Left forelimb (tissue), 1 donor: ENCODE results near the gene REEP3.

Experiments used
- DNase-seq: peaks from one replicate; pipeline ENCODE4 v3.0.0-alpha.2; 2018; ENCODE audit warnings: low spot score

Gene REEP3

DNA sequence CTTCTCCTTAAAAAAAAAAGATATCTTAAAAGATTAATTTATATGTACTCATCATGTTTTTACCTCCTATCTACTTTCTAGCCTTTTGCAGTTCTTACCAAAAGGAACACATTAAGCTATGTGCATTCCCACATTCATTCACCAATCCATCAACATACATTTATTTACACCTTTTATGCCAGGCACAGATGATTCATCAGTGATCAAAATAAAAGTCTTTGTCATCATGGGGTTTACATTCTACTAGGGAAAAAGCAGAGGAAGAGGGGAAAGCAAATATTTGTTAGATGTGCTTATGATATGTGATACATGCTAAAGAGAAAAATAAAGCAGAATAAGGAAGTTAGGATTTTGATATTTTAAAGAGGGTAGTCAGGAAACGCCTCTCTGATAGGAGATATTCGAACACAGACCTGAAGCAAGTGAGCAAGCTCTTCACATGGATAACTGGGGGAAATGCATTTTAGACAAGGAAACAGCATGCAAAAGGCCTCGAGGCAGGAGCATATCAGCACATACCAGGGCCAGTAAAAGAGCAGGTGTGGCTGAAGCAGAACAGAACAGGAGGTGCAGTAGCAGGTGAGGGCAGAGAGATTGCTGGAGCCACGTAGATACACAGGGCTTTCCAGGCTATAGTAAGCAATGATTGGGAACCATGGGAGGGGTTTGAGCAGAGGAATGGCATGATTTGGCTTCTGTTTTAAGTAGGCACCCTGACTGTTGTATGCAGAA is 67.4 kb downstream of the REEP3 start:
- DNase-seq, result no peak

DNA sequence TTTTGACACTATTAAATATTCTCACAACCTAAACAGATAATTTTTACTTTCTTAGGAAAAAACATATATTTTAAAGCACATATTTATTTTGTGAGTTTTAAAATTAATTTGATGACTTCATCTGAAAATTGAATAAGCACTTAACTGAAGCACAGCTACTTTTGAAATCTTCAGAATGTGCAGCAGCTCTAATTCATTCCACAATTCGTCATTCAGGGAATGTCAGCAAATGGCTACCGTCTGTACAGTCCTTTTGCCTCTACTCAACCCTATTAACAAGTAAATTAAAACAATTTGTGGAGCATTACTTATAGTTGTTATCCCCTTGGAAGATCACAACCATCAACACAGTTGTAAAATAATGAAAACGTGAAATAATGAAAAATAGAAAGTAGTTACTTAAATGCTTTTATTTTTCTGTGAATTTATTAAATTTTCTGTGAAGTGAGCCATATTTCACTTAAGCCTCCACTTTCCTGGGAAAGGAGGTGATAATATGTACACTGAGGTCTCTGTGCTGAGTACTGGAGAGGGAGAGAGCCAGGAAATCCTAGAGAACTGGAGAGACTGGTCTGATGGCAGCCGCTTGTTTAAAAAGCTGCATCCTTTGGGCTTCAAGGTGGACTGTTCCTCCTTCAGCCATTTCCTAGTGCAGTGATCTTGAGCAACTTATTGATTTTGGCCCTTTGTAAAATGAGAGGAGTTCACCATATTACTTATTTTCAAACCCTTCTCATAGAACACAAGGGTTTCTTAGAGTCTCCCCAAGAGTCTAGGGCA is 70.6 kb downstream of the REEP3 start:
- DNase-seq, result no peak

DNA sequence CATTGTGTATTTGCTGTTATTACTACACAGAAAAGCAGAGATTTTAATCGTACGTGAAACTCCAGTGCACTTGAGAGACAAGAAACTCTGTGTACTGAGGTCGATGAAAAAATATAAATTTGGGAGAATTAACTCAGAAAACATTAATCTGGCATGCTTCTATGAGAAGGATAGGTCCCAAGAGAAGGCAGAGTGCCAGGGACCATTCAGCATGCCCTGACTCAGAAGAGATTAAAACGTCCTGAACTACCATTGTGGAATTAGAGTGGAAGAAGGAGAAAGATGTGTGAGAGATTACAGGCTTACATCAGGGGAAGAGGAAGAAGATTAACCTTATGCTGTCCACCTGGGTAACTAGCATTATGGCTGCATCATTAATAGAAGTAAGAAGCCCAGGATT is 72.4 kb downstream of the REEP3 start:
- DNase-seq, result no peak

DNA sequence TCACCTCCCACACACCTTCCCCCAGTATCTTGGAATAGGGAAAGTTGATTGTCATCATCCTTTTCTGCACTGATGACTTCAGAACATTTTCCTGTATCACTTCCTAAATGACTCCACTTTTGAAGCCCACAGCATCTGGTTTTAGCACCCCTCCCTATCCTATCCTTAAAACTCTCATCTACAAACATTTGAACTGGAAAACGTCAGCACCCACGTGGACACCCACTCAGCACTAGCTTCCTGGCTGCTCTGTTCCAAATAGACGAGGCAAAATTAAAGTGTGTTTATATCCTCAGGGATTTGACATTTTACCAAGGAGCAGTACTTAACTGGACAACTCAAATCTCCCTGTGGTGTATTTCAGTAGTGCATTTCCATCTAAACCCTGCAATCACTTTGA is 73.9 kb downstream of the REEP3 start:
- DNase-seq, result no peak

DNA sequence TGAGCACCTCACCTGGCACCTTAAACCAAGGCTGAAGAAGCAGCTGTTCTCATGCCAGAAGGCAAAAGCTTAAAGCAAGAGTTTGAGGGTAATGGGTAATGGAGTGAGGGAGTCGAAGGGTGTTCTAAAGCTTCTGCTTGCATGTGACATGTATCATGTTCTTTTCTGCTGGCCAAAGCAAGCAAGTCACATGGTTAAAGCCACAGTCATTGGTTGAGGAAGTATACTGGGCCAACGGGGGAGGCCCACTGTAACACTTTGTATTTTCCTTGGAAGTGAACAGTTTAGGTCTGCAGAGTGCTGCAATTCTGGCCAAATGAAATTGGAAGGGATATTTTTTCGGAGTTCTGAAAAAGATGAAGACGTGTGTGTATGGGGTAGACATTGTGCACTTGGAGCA is 75.7 kb downstream of the REEP3 start:
- no peak for DNase-seq

DNA sequence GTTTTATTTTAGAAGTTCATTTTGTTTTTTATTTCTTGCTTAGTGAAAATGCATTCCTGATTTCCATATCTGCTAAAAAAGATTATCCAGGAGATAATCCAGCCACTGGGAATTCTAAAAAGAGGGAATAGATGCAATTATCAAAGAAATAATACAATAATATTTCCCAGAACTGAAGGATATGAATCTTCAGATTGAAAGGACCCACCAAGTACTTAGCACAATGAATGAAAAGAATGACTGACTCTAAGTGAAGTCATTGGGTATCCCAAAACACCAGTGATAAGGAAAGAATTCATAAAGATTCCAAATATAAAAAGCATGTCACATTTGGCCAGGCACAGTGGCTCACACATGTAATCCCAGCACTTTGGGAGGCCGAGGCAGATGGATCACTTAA is 79.3 kb downstream of the REEP3 start:
- DNase-seq, result no peak

DNA sequence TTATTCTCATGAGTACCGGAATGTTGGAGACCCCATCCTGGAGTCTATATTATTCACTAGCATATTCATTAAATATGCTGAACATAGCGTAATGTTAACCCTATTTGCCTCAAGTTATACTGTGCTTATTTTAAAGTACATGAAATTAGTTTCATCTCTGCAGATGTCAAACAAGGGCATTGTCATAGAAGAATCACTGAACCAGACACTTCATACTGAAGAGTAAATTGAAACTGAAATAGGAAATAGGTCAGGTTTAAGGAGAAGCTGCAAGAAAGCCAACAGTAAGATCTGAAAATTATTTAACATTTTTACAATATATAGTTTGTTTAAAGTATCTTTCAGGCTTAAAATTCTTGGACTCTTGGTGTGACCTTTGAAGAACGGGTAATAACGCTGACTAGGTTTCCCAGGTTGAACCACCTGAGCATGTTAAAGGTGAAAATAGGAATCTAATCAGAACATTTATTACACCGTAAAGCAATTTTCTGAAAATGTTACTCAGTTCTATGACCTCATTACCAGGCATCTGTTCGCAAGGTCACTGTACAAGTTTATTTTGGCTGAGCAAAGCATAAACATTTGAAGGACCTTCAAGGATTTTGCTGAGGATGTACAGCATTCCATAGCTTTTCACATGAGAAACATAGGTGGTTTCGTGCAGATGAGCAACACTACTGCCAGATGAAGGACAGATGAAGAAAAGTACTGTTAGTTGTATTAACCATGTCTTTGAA is 82.7 kb downstream of the REEP3 start:
- no peak for DNase-seq

DNA sequence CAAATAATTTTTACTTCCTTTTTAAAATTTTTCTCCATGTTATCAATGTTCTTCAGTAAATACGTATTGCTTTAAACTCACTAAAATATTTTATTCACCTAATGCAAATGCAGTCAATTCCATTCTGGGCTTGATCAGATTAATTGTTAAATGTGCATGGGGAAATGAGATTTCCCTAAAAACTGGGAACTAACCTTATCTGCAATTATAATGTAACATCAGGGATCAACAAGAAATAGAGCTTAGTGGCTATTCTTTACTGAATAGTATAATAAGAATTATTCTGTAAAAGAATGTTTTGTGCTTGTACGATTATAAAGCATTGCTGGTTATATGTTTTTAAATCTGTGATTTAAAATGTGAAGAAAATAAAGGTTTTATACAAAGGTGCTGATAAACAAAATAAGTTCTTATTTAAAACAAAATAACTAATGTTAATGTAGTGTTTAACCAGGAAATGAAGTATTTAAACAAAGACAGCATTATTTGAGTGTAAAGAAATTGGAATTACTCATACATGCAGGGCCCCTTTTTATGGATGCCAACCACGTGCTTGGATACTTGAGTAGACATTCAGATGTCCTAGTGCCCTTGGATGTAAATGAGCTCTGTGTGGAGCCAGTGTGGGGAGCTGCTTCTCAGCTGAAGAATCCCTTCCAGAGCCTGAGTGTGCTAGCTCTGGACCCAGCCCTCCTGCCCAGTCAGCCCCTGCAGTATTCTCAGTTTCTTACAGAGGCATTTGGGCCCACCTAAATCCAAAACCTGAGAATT is 84.2 kb downstream of the REEP3 start:
- no peak for DNase-seq

DNA sequence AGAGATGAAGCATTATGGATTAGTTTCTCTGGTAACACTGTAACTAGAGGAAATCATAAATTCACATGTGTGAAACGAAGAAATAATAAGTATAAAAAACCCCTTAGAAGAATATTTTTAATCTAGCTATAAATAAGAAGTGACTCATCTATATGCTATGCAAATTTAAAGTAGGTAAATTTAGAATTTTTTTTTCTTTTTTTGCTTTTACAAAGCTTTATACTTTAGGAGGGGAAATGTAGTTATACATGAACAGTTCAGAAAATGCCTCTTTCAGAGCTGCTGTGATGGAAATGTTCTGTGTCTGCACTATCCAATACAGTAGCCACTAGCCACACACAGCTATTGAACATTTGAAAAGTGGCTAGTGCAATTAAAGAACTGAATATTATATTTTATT is 87.3 kb downstream of the REEP3 start:
- DNase-seq, result no peak

DNA sequence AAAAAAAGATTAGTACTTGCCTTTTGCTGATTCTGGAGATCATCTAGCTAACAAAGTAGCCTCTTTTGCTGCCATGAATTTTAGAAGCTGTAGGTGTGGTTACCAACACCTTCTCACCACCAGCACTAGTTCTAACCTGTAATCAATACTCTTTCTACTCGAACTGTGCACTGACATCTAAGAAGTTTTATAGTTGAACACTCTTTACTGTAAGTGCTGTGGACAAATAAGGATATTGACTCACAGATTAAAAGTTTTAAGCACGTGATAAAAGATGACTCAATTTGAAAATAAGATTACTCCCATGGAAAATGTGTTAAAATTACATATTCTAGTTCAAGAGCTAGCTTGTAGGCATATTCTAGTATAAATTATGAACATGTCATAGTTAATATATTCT is 89.9 kb downstream of the REEP3 start:
- no peak for DNase-seq

DNA sequence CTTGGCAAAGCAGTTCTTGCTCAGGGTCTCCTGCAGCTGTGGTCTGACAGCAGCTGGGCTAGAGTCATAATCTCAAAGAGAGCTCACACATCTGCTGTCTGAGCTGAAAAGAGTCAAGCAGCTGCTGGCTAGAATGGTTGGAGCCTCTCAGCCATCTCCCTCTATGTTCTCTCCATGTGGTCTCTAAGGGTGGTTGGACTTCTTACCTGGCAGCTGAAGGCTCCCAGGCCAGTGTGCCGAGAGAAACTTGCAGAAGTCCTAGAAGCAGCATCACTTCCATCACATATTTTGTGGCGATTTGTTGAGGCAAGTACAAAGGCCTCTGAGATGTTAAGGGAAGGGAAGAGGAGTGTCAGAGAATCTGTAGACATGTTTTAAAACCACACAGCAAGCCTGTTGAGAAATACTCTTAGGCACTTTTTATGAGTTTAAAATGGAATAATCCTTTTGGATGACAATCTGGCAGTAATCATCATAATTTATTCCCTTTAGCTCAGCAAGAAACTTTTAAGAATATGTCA is 93.2 kb downstream of the REEP3 start:
- DNase-seq, result peak; percentile 68

DNA sequence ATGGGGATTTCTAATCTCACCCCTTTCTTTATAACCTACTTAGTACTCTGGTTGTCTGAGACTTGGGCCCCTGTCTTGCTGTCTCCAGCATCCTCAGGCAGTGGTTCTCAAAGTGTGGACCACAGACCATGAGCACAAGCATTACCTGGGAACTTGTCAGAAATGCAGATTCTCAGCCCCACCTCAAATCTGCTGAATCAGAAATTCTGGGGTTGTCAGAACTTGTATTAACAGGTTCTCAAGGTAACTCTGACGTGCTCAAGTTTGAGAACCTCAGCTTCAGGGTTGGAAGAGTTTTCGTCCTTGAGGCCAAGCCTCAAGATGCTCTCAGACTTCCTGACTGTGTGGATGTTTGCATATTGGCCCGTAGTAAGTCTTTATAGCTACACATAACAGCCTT is 97.4 kb downstream of the REEP3 start:
- no peak for DNase-seq

DNA sequence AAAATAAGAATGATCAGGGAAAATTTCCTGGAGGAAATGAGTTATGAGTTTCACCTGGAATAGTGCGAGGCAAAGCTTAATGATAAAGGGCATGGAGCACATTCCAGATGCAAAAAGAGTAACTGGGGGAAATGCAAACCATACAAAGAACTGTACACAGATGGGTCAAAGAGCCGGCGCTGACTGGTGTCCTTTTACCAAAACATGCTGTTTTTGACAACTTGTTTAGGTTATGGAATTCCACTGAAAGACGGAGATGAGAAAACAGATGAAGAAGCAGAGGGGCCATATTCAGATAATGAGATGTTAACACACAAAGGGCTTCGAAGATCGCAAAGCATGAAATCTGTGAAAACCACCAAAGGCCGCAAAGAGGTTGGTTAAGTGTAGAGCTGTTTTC is 98.2 kb downstream of the REEP3 start:
- no peak for DNase-seq

DNA sequence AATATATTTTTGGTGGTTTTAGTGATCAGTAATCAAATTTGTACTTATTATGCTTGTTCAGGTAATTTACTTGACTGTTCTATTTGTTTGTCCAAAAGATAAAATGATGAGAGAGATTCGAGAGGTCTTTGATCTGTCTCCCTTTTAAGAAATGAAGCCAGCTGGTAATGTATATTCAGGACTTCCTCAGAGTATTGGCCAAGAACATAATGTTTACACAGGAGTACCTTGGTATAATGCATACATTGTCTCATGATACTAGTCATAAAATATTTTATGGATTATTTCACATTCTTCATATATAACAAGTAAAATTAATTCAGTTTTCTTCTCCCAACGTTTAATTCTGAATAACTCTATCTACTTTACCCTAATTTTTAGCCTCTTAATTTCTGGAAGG is 100.9 kb downstream of the REEP3 start:
- DNase-seq, result no peak

DNA sequence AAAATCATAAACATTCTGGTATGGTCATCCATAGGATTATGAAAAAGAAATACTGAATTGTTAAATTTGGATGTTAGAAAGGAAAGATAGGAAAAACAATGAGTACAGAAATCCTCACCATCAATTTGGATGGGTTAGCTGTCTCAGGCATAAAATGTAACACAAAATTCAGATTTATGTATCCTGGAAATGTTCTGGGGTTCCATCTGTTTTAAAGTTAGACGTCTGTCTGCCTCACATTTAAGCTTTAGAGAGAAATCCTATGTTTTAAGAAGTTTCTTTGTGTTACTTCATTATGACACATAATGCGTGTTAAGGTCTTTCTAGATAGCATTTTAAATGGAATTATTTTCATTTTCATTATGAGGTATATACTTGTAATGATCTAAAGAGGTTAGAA is 103.5 kb downstream of the REEP3 start:
- DNase-seq, result no peak

DNA sequence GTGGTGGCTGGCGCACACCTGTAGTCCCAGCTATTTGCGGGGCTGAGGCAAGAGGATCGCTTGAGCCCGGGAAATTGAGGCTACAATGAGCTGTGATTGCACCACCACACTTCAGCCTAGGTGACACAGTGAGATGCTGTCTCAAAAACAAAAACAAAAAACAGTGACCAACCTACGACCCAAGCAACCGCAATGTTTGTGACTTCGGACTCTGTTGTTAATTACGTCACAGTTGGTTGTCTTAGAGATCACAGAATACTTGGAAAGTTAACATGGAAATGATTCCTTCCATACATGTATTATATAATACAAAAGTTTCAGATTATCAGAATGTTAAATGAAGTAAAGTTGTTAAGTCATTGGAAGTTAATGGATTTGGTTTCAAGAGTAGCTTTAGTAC is 106.2 kb downstream of the REEP3 start:
- DNase-seq, result no peak

DNA sequence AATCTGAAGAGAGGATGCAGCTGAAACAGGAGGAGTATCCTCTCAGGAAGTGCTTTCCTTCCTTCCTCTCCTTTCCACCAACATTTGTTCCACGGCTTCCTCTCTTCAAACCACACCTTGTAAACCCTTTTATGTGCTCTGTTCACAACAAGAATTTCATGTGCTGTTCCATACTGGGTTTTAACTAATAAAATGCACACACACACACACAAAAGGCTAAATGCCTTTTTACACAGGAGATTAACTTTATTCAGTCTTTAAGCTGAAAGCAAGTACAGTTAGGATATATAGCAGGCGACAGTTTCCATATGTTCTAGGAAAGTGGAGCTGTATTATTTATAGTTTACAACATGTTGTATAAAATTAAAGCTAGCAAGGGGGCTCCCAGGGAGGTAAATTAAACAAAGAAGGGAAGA is 106.7 kb downstream of the REEP3 start:
- DNase-seq, result no peak

DNA sequence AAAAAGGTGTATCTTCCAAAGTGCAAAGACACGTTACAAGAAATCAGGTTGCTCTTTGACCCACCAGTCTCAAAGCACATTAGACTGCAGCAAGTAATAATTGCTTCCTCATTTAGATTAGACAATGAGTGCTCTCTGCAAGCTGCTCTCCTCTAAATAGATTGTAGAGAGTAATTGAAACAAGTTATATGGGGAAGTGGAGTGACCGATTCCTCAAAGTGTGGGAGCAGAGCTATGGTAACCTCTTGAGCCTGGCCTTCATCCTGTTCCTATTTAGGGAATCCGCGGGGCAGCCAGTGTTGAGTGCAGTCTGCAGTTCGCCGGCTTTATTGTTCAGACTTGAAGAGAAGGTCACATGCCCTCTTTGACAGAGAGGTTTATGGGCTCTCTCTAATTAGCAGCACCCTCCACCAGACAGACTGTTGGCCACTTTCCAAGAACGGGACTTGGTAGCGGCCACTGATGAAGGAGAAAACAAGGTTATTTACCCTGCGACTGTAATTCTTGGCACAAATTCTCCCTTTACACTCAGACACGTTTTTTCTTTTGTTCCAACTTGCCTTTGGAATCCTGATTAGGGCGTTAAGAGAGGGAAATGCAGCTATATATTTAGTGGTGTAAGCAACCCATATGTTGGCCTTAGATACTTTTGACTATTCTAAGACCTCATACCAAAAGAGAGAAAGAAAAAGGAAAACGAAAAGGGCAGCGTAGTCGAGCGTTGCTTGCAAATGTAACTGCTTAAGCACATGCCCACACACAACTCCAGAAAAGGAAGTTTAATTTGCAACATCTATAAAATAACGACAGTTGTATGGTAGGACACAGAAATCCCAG is 107.5 kb downstream of the REEP3 start:
- DNase-seq, result peak; percentile 71

DNA sequence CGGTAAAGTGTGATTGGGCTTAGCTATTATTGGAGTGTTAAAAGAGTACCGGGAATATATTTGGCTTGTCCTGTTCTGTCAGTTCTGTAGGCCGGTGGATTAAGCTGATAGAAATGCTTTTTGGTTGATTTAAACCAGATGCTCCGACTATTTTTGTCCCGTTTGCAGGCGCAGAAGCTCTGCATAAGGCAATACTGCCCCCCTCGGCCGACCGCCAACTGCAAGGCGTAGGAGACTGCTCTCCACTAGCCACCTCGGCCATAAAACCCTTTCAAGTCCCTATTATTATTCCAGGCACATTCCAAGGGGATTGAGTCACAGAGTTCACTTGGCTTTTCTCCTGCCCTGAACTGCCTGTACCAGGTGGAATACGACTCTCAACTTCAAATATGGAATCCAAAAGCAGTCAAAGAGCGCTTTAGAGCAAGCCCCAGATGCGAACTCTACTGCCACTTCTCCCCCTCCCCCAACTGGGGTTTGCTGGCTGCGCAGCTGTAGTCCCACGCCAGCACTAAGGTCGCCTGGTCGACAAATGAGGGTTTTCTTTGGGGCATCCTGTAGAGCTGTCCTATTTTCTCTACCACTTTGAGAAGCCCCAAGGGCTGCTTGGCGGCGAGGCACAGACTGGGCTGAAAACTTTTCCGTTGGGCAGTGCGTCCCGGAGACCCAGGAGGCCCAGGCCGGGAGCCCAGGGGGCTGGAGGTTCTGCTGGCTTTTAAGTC is 108.3 kb downstream of the REEP3 start:
- peak; percentile 95 for DNase-seq
